NT2/D1 (cell line): ENCODE data around the gene LPP.

Experiments used
- DNase-seq: peaks from one replicate; pipeline ENCODE4 v3.0.0-alpha.2; 2011; ENCODE audit warnings: low read depth, low spot score
- H3K27me3 ChIP-seq: 2 replicates; pipeline ENCODE4 v1.6.0; 2011; ENCODE audit warnings: mild to moderate bottlenecking; ENCODE audit not compliant: insufficient read length, insufficient read depth
- H3K36me3 ChIP-seq: 2 replicates; pipeline ENCODE4 v1.6.1; 2011; ENCODE audit warnings: mild to moderate bottlenecking, low read length, mixed read lengths; ENCODE audit not compliant: insufficient read depth, insufficient read length
- H3K4me1 ChIP-seq: 2 replicates; pipeline ENCODE4 v1.5.1; 2011; ENCODE audit not compliant: insufficient read depth, insufficient read length
- H3K4me3 ChIP-seq: 2 replicates; pipeline ENCODE4 v1.5.1; 2011; ENCODE audit warnings: low read depth; ENCODE audit not compliant: insufficient read length
- H3K9ac ChIP-seq: 2 replicates; pipeline ENCODE4 v1.6.0; 2011; ENCODE audit warnings: low read depth; ENCODE audit not compliant: insufficient read length
- H3K9me3 ChIP-seq: 2 replicates; pipeline ENCODE4 v1.5.1; 2011; ENCODE audit warnings: mild to moderate bottlenecking, low read length; ENCODE audit not compliant: insufficient read depth
- SUZ12 ChIP-seq: IDR thresholded peaks from 2 replicates; pipeline ENCODE4 v1.6.1; 2011; ENCODE audit not compliant: insufficient read length, insufficient read depth; ENCODE audit errors: extremely low read depth
- YY1 ChIP-seq: IDR thresholded peaks from 2 replicates; pipeline ENCODE4 v1.6.1; 2011; ENCODE audit not compliant: insufficient read length, insufficient read depth
- ZNF274 ChIP-seq: IDR thresholded peaks from 2 replicates; pipeline ENCODE4 v1.6.1; 2011; ENCODE audit warnings: mild to moderate bottlenecking, low read depth, low read length

The LPP gene

GRCh38 chr3:188370081-188370830 lies 216.3 kb downstream of the LPP start:
- TF ChIP-seq YY1 = no peak
- TF ChIP-seq SUZ12 = no peak
- no peak for TF ChIP-seq ZNF274
- no peak for DNase-seq
- no peaks in the 10 kb centered on the region for H3K9me3 ChIP-seq
- no peaks in the 10 kb centered on the region for H3K27me3 ChIP-seq
- H3K4me3 ChIP-seq = no peak overlapping the region
- H3K9ac ChIP-seq = no peak overlapping the region
- no peaks in the 10 kb centered on the region for H3K36me3 ChIP-seq
- H3K4me1 ChIP-seq = no peaks in the 10 kb centered on the region

- Histone ChIP-seq H3K27me3 (no peaks in the 10 kb centered on the region), H3K4me1 (no peaks in the 10 kb centered on the region), H3K36me3 (no peaks in the 10 kb centered on the region), H3K9me3 (peaks cover 14% of the 10 kb centered on the region; the same call in 1 of the 2 replicates), H3K9ac (no peak overlapping the region), H3K4me3 (no peak overlapping the region)
- no peak for DNase-seq
- TF ChIP-seq ZNF274 (no peak), SUZ12 (no peak), YY1 (no peak)
Measured at GRCh38 chr3:188378786-188379185, 224.8 kb downstream of the LPP start.

GRCh38 chr3:188380252-188380651 lies 226.3 kb downstream of the LPP start:
- no peak for TF ChIP-seq SUZ12
- no peak for TF ChIP-seq ZNF274
- TF ChIP-seq YY1 = no peak
- Histone ChIP-seq H3K4me1 (no peaks in the 10 kb centered on the region), H3K9ac (no peak overlapping the region), H3K9me3 (peaks cover 14% of the 10 kb centered on the region; the same call in 1 of the 2 replicates), H3K4me3 (no peak overlapping the region), H3K36me3 (no peaks in the 10 kb centered on the region), H3K27me3 (no peaks in the 10 kb centered on the region)
- no peak for DNase-seq

GRCh38 chr3:188380722-188381121 lies 226.8 kb downstream of the LPP start:
- no peak overlapping the region for H3K4me3 ChIP-seq
- DNase-seq = no peak
- H3K36me3 ChIP-seq = no peaks in the 10 kb centered on the region
- no peak overlapping the region for H3K9ac ChIP-seq
- H3K27me3 ChIP-seq = no peaks in the 10 kb centered on the region
- TF ChIP-seq ZNF274 (no peak), SUZ12 (no peak), YY1 (no peak)
- peaks cover 14% of the 10 kb centered on the region; the same call in 1 of the 2 replicates for H3K9me3 ChIP-seq
- H3K4me1 ChIP-seq = no peaks in the 10 kb centered on the region

- Histone ChIP-seq H3K27me3 (no peaks in the 10 kb centered on the region), H3K36me3 (no peaks in the 10 kb centered on the region), H3K4me1 (no peaks in the 10 kb centered on the region), H3K4me3 (no peak overlapping the region), H3K9ac (no peak overlapping the region), H3K9me3 (peaks cover 4% of the 10 kb centered on the region; the same call in 1 of the 2 replicates)
- no peak for DNase-seq
- TF ChIP-seq YY1 (no peak), SUZ12 (no peak), ZNF274 (no peak)
Measured at GRCh38 chr3:188383748-188384147, 229.8 kb downstream of the LPP start.

- Histone ChIP-seq H3K9me3 (no peaks in the 10 kb centered on the region), H3K4me3 (no peak overlapping the region), H3K36me3 (no peaks in the 10 kb centered on the region), H3K4me1 (peaks cover 3% of the 10 kb centered on the region), H3K27me3 (no peaks in the 10 kb centered on the region), H3K9ac (no peak overlapping the region)
- no peak for DNase-seq
- TF ChIP-seq SUZ12 = no peak
- TF ChIP-seq YY1 = no peak
- no peak for TF ChIP-seq ZNF274
Measured at GRCh38 chr3:188385295-188385694, 231.3 kb downstream of the LPP start.

- no peak for TF ChIP-seq SUZ12
- TF ChIP-seq ZNF274 = no peak
- TF ChIP-seq YY1 = no peak
Measured at GRCh38 chr3:188389711-188390342, 235.9 kb downstream of the LPP start.

More at GRCh38 chr3:188389711-188390342, 235.9 kb downstream of the LPP start:
- DNase-seq = no peak
- Histone ChIP-seq H3K4me3 (no peak overlapping the region), H3K27me3 (no peaks in the 10 kb centered on the region), H3K36me3 (no peaks in the 10 kb centered on the region), H3K4me1 (peaks cover 3% of the 10 kb centered on the region), H3K9ac (no peak overlapping the region), H3K9me3 (no peaks in the 10 kb centered on the region)
